ENCODE measurements around the gene ODR4. TPM values are rescaled to one million over a fixed set of nuclear protein-coding genes. Genes with fewer than 3 reads are reported as not detected.

Gene ODR4
- total RNA-seq, 1 experiment from 2014 or later = 14.5 TPM

- TF ChIP-seq CREB1 (CRISPR knock-in tag; IDR thresholded peaks at IDR 0.05) (no peak), NFATC4 (CRISPR knock-in tag; IDR thresholded peaks at IDR 0.05) (no peak), OVOL2 (CRISPR knock-in tag; IDR thresholded peaks at IDR 0.05; ENCODE audit: borderline replicate concordance) (no peak), NR3C1 (CRISPR knock-in tag; conservative IDR thresholded peaks at IDR 0.05; ENCODE audit: low read depth) (no peak), CDX4 (CRISPR knock-in tag; IDR thresholded peaks at IDR 0.05; ENCODE audit: borderline replicate concordance) (no peak), ZBTB43 (CRISPR knock-in tag; IDR thresholded peaks at IDR 0.05) (no peak), E2F1 (CRISPR knock-in tag; IDR thresholded peaks at IDR 0.05) (no peak), SOX15 (CRISPR knock-in tag; IDR thresholded peaks at IDR 0.05) (no peak), ZBTB21 (CRISPR knock-in tag; IDR thresholded peaks at IDR 0.05; ENCODE audit: borderline replicate concordance) (no peak), HMGA2 (CRISPR knock-in tag; IDR thresholded peaks at IDR 0.05) (no peak)
- TF ChIP-seq, protein P1, sequence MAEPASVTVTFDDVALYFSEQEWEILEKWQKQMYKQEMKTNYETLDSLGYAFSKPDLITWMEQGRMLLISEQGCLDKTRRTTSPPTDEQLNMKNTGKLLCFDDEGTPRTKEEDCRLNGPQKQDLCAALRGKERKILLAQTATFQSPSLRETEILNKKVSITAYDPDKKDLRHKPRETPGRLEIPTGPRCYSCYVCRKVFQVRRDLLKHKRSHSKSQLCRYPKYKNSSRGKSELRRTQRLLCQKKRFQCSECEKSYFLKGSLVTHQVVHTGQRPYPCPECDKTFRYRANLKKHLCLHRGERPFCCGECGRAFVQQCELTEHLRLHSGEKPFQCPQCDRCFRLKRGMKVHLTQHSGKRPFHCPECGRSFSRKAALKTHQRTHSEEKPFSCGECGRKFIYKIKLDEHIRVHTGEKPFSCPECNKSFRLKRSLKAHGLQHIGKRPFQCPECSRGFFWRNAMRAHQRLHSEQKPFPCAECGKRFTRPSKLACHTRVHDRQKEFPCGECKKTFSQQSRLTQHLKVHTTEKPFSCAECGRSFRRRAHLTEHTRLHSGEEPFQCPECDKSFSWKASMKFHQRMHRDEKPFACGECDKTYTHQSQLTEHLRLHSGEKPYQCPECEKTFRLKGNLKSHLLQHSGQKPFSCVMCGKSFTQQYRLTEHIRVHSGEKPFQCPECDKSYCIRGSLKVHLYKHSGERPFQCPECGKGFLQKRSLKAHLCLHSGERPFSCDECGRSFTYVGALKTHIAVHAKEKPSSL (CRISPR knock-in tag; conservative IDR thresholded peaks at IDR 0.05) = no peak
- TF ChIP-seq, protein P2, sequence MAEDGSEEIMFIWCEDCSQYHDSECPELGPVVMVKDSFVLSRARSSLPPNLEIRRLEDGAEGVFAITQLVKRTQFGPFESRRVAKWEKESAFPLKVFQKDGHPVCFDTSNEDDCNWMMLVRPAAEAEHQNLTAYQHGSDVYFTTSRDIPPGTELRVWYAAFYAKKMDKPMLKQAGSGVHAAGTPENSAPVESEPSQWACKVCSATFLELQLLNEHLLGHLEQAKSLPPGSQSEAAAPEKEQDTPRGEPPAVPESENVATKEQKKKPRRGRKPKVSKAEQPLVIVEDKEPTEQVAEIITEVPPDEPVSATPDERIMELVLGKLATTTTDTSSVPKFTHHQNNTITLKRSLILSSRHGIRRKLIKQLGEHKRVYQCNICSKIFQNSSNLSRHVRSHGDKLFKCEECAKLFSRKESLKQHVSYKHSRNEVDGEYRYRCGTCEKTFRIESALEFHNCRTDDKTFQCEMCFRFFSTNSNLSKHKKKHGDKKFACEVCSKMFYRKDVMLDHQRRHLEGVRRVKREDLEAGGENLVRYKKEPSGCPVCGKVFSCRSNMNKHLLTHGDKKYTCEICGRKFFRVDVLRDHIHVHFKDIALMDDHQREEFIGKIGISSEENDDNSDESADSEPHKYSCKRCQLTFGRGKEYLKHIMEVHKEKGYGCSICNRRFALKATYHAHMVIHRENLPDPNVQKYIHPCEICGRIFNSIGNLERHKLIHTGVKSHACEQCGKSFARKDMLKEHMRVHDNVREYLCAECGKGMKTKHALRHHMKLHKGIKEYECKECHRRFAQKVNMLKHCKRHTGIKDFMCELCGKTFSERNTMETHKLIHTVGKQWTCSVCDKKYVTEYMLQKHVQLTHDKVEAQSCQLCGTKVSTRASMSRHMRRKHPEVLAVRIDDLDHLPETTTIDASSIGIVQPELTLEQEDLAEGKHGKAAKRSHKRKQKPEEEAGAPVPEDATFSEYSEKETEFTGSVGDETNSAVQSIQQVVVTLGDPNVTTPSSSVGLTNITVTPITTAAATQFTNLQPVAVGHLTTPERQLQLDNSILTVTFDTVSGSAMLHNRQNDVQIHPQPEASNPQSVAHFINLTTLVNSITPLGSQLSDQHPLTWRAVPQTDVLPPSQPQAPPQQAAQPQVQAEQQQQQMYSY (CRISPR knock-in tag; IDR thresholded peaks at IDR 0.05) = no peak
- TF ChIP-seq, protein P3, sequence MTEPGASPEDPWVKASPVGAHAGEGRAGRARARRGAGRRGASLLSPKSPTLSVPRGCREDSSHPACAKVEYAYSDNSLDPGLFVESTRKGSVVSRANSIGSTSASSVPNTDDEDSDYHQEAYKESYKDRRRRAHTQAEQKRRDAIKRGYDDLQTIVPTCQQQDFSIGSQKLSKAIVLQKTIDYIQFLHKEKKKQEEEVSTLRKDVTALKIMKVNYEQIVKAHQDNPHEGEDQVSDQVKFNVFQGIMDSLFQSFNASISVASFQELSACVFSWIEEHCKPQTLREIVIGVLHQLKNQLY (CRISPR knock-in tag; IDR thresholded peaks at IDR 0.05) = no peak
Measured at GRCh38 chr1:186435336-186435735, 59.7 kb downstream of the ODR4 start (continued).

GRCh38 chr1:186438567-186438966, 62.9 kb downstream of the ODR4 start:
- Mint-ChIP-seq H3K4me3 (no peak overlapping the region), H3K27me3 (ENCODE audit: low read depth) (no peaks in the 10 kb centered on the region), H3K4me1 (peaks cover 5% of the 10 kb centered on the region), H3K27ac (no peak overlapping the region), H3K9me3 (no peaks in the 10 kb centered on the region), H3K36me3 (no peaks in the 10 kb centered on the region)
- POLR2A ChIA-PET = no interaction called here
- ATAC-seq = no peak
- DNase-seq (ENCODE audit: low spot score) = no peak
- CTCF ChIA-PET = no interaction called here
- TF ChIP-seq ZBTB21 (CRISPR knock-in tag; IDR thresholded peaks at IDR 0.05; ENCODE audit: borderline replicate concordance) (no peak), IRF2 (CRISPR knock-in tag; IDR thresholded peaks at IDR 0.05; ENCODE audit: borderline replicate concordance, low read depth) (no peak), ZNF317 (CRISPR knock-in tag; IDR thresholded peaks at IDR 0.05; ENCODE audit: borderline replicate concordance, low read depth) (no peak), TP53 (CRISPR knock-in tag; IDR thresholded peaks at IDR 0.05) (no peak), SOX15 (CRISPR knock-in tag; IDR thresholded peaks at IDR 0.05) (no peak), ZNF263 (CRISPR knock-in tag; IDR thresholded peaks at IDR 0.05; ENCODE audit: low read depth) (no peak)
- TF ChIP-seq, protein P4, sequence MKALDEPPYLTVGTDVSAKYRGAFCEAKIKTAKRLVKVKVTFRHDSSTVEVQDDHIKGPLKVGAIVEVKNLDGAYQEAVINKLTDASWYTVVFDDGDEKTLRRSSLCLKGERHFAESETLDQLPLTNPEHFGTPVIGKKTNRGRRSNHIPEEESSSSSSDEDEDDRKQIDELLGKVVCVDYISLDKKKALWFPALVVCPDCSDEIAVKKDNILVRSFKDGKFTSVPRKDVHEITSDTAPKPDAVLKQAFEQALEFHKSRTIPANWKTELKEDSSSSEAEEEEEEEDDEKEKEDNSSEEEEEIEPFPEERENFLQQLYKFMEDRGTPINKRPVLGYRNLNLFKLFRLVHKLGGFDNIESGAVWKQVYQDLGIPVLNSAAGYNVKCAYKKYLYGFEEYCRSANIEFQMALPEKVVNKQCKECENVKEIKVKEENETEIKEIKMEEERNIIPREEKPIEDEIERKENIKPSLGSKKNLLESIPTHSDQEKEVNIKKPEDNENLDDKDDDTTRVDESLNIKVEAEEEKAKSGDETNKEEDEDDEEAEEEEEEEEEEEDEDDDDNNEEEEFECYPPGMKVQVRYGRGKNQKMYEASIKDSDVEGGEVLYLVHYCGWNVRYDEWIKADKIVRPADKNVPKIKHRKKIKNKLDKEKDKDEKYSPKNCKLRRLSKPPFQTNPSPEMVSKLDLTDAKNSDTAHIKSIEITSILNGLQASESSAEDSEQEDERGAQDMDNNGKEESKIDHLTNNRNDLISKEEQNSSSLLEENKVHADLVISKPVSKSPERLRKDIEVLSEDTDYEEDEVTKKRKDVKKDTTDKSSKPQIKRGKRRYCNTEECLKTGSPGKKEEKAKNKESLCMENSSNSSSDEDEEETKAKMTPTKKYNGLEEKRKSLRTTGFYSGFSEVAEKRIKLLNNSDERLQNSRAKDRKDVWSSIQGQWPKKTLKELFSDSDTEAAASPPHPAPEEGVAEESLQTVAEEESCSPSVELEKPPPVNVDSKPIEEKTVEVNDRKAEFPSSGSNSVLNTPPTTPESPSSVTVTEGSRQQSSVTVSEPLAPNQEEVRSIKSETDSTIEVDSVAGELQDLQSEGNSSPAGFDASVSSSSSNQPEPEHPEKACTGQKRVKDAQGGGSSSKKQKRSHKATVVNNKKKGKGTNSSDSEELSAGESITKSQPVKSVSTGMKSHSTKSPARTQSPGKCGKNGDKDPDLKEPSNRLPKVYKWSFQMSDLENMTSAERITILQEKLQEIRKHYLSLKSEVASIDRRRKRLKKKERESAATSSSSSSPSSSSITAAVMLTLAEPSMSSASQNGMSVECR (CRISPR knock-in tag; IDR thresholded peaks at IDR 0.05; ENCODE audit: borderline replicate concordance) = no peak
- TF ChIP-seq, protein P5, sequence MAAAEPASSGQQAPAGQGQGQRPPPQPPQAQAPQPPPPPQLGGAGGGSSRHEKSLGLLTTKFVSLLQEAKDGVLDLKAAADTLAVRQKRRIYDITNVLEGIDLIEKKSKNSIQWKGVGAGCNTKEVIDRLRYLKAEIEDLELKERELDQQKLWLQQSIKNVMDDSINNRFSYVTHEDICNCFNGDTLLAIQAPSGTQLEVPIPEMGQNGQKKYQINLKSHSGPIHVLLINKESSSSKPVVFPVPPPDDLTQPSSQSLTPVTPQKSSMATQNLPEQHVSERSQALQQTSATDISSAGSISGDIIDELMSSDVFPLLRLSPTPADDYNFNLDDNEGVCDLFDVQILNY (CRISPR knock-in tag; IDR thresholded peaks at IDR 0.05) = no peak
- TF ChIP-seq, protein P6, sequence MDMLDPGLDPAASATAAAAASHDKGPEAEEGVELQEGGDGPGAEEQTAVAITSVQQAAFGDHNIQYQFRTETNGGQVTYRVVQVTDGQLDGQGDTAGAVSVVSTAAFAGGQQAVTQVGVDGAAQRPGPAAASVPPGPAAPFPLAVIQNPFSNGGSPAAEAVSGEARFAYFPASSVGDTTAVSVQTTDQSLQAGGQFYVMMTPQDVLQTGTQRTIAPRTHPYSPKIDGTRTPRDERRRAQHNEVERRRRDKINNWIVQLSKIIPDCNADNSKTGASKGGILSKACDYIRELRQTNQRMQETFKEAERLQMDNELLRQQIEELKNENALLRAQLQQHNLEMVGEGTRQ (CRISPR knock-in tag; IDR thresholded peaks at IDR 0.05) = no peak
